COLO829 (cell line): ENCODE data around the gene ATRN.

Source experiments
- DNase-seq: peaks from one replicate; pipeline ENCODE4 v3.0.0; 2012; ENCODE audit warnings: low spot score

Gene ATRN

GRCh38 chr20:3628502-3629314 lies 157.9 kb downstream of the ATRN start:
- DNase-seq, result no peak

DNA sequence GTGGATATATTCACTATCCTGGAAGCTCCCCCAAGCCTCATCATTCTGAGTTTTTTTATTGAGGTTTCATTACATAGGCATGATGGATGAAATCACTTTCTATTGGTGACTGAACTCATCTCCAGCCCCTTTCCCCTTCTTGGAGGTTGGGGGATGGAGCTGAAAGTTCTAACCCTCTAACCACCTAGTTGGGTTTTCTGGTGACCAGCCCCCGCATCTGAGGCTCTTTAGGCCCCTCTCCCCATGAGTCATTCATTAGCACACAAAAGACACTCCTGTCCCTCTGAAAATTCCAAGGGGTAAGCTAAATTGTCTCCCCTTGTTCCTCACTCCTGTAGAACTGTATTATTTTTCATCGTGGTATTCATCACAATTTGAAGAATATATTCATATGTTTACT lies 159.1 kb downstream of the ATRN start:
- no peak for DNase-seq

GRCh38 chr20:3630429-3630828 lies 159.6 kb downstream of the ATRN start:
- no peak for DNase-seq

GRCh38 chr20:3631534-3631933 lies 160.7 kb downstream of the ATRN start:
- no peak for DNase-seq

DNA sequence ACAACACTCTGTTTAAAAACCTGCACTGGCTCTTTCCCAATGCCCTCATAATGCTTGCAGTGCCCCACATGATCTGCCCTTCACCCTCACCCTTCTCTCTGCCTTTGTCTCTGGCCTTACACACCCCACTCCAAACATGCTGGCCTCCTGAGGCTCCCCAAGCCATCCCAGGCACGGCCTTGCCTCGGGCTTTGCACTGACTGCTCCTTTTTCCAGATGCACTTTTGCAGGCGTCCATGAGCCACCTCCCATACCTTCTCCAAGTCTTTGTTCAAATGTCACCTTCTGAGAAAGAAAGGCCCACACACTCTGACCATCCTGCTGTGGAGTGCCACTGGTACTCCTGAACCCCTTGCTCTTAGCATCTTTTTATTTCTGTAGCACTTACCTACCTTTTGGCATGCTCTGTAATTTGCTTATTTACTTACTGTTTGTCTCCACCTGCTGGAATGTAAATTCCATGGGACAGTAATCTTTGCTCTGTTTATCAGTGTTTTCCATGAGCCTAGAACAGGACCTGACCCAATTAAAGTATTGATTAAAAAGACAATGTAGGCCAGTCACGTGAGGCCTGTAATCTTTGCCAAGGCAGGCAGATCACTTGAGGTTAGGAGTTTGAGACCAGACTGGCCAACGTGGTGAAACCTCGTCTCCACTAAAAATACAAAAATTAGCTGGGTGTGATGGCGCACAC lies 161.6 kb downstream of the ATRN start:
- DNase-seq, result no peak

GRCh38 chr20:3633913-3634478 lies 163.2 kb downstream of the ATRN start:
- no peak for DNase-seq

DNA sequence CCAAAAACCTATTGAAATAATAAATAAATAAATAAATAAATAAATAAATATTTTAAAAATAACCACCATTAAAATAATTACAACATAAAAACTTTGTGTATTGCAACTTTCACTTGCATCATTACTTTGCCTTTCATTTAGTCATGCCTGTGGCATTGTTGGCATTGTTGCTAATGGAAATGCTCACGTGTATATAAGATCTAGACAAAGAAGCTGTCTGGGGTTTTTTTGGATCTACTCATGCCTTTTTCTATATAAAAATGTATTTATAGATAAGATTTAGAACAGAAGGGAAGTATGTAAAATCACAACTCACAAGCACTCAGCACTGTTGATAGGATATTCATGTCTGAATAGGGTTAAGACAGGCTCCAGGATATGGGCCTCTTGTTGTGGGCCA lies 164.5 kb downstream of the ATRN start:
- DNase-seq, result no peak

- DNase-seq, result no peak
These were observed 169.4 kb downstream of the ATRN start for GRCh38 chr20:3640259-3640658.

DNA sequence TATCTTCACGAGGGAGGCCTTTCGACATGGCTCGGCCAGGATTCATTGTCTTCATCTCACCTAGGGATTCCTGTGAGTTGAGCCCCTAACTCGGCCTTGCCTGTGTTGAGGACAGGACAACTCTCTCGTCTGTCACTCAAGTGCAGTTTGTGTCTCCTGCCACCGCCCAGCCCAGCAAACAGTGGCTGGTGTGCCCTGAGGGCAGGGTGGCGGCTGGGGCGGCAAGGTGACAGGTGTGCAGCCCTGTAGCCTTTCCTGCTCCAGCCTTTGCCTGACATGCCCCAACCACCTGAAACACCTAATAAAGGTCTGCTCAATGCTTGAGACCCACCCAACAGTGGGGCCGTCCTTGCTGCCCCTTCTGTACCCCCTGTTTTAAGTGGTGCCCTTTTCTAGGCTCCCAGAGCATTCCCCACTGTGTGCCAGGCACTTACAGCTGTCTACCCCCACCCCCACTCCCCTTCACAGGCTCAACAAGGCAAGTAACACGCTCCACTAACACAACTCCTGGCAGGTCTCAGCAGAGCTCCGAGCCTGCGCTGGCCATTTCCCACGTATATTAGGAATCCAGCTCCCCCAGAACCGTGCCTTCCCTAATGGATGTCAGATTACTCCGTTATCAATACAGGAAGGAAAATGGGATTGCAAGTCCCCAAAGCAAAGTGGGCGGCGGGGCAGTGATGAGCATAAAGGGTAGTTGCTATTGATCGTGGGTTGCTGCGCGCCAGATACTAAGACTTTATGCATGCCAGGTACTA lies 174.7 kb downstream of the ATRN start:
- DNase-seq, result no peak

GRCh38 chr20:3646067-3646440 lies 175.2 kb downstream of the ATRN start:
- no peak for DNase-seq

GRCh38 chr20:3646651-3647050 lies 175.8 kb downstream of the ATRN start:
- DNase-seq, result no peak

DNA sequence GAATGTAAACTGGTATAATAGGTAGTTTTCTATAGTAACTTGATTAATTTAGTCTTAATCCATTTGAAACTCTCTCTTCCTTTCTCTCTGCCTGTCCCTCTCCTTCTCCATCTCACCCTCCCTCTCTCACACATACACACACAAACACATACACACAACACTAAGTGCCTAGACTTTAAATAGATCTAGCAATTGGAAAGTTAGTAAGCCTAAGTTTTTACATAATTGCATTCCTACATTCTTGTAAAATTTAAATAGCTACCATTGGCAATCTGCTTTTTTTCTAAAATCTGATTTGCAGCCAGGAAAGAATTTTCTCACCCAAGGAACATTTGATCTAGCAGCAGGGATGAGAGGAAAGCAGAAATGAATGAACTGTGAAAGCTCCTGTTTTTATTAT lies 176.7 kb downstream of the ATRN start:
- no peak for DNase-seq

GRCh38 chr20:3648951-3649350 lies 178.1 kb downstream of the ATRN start:
- DNase-seq, result no peak

- no peak for DNase-seq
These were observed 180.6 kb downstream of the ATRN start for GRCh38 chr20:3651204-3651962.

DNA sequence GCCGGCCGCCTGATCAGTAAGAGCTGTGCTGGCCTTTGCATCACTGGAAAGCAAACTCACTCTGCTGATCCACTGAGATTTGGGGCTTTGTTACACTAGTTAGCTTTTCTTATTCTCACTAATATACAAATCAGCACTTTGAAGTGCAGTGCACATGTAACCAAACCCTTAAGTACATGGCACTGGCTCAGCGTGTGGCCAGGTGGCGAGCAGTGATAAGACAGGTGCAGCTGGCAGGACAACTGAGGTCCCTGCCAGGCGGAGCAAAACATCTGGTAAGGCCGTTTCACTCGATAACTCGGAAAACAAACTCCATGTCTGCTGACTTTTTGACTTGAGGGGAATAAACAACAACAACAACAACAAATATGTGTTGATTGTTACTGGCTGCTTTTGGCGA lies 181.4 kb downstream of the ATRN start:
- DNase-seq, result no peak

GRCh38 chr20:3652676-3653596 lies 182.1 kb downstream of the ATRN start:
- DNase-seq, result no peak

- DNase-seq, result no peak
These were observed 183.1 kb downstream of the ATRN start for GRCh38 chr20:3653921-3654320.

GRCh38 chr20:3654326-3655130 lies 183.7 kb downstream of the ATRN start:
- no peak for DNase-seq

- DNase-seq, result no peak
These were observed 184.2 kb downstream of the ATRN start for GRCh38 chr20:3655131-3655405.

GRCh38 chr20:3658019-3658715 lies 187.3 kb downstream of the ATRN start:
- no peak for DNase-seq
